ENCODE measurements around the gene ZNF883.

The ZNF883 gene

DNA sequence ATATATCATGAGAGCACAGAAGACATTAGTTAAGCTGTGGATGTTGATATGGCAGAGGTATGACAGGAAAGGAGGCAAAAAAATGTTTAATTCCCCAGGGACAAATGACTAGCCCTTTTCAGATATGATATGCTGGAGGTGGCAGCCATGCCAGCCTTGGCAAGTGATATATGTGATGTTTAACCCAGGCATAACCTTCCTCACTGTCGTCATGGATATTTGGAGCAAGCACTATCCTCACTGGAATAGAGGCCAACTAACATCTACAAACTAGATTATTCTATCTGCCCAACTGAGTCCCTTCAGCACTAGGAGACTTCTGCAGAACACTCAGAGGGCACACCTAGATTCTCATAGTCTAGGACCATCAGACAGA lies 94.0 kb downstream of the ZNF883 start:
- no peak for DNase-seq (ENCODE audit: low read depth in 2 of 2)

DNA sequence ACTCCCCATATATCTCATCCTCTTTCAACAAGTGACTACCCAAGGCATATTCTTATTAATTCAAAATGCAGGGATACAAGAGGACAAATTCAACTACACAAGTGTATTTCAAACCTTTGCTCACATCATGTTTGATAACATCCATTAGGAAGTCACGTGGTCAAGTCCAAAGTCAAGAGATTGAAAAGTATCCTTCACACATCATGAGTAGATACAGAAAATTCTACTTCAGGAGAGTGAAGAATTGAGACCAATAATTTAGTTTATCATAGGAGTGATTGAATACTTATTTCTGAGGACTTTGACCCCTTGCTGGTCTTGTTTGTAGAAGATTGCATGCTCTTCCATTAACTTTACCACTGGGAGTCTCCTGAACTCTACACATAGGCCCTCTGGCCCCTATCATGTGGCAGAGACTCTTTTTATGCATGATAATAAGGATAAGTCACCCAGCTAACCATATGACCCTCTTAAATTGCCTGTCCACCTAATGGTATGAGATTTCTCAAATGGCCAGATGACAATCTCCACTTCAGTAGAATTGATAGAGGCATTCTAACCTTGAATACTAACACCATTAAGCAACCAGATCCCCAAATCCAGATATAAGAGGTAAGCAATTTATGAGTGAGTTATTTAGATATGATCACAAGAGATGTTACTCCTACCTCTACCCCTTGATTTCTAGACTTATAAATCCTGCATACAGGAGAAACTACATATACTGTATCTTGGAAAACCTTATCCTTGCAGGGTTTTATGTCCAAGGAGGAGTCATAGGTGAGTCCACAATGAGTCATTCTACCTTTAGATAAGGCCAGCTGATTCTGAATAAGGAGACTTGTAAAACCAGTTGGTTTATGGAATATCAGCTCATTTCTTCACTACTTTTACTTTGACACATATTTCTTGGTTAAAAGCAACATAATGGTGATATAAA lies 94.7 kb downstream of the ZNF883 start:
- no peak for DNase-seq (ENCODE audit: low read depth in 2 of 2)

DNA sequence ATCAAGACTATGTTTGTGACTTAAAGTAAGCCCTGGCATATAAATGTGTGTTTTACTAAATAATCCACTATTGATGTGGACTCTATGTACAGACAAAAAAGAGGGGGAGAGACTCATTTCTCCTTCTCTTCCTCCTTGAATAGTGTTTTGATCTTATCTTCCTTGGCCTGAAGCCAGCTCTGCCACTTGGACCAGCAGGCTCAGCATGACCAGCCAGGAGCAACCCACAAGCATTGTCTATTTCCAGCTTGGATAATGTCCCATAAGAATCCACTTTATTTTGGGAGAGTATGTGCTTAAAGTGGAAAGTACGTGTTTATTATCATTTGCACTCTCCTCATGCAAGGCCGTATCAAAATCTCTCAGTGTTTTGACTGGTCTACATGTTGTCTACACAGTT lies 97.5 kb downstream of the ZNF883 start:
- no peak for DNase-seq (ENCODE audit: low read depth in 2 of 2)

DNA sequence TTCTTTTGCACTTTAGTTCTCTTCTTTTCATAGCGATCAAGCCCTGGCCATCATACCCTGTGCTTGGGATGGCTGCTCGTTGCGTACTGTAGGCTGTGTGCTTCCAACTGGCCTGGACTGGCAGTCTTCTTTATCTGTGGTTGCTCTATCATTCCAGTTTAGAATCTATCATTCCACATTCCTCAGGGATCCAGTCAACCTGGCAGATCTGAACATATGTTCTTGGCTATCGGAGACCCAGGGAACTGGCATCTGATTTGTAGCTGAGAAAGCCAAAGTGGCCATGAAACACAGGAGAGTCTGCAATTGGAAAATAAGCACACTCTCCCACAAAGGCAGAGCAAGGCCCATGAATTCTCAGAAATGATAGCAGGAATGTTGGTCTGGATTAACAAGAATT lies 98.7 kb downstream of the ZNF883 start:
- DNase-seq (ENCODE audit: low read depth in 2 of 2) = no peak

DNA sequence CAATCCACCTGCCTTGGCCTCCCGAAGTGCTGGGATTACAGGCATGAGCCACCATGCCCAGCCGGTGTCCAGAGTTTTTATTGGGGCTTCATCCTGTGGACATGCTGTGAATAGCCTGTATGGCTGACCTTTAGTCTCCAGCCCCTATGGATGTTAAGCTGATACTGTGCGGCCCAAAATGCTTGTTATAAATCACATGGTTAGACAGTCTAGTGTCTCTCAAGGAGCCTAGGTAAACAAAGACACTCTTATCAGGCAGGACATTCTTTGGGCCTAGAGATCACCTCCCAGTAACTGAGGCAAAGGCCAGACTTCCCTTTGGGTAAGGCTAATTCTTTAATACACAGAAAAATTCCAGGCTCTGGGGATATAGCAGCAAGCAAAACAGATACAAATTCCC lies 99.4 kb downstream of the ZNF883 start:
- DNase-seq (ENCODE audit: low read depth in 2 of 2) = no peak

DNA sequence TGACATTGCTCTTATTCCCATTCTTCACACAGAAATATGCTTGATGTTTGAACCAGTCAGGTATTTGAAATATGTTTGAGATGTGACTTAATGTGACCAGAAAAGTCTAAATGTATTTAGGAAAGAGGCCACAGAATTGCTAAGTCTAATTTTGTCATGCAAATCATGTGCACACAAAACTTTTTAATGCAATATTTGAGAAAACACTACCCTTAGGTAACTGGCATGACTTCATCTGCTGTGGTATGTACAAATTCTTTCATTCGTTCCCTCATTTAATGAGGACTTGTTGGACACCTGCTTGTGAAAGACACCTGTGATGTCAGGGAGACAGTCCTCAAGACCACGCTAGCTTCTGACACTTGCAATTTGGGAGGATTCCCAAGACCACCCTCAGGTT lies 100.3 kb downstream of the ZNF883 start:
- DNase-seq (ENCODE audit: low read depth in 2 of 2) = no peak

Measured in fibroblast of skin of left biceps (primary cell).